ENCODE data around the gene SPAG6. TPM values are rescaled to one million over a fixed set of nuclear protein-coding genes. Genes with fewer than 3 reads are reported as not detected.
A peak's percentile ranks its signal among the peaks of the same experiment; 100 is the strongest.

SPAG6 gene
- total RNA-seq, 1 experiment from 2014 or later, result not detected

GRCh38 chr10:22436893-22437619 is 91.8 kb downstream of the SPAG6 start:
- peak overlapping the region; percentile 84 for H3K4me2 ChIP-seq
- no peaks in the 10 kb centered on the region for H3K9me2 ChIP-seq (ENCODE audit: insufficient read depth)
- ChIA-PET CTCF (interaction anchor here (0.8 to 1.5 kb wide), 2 partner anchors 99 to 130 kb away, joined by 4 to 11 read pairs; no protein-coding TSS in a partner anchor), POLR2A (ENCODE audit: unreplicated experiment) (interaction anchor here (0.6 kb wide), 2 partner anchors 77 to 379 kb away, joined by 3 to 5 read pairs; no protein-coding TSS in a partner anchor)
- TSS peak; percentile 59 for BruUV-seq (replicated peaks)
- no peaks in the 10 kb centered on the region for H3K27me3 ChIP-seq (ENCODE audit: insufficient read depth, low read depth)
- H4K20me1 ChIP-seq (ENCODE audit: insufficient read depth), result no peaks in the 10 kb centered on the region
- peak; percentile 61 to 62 for DNase-seq
- H3K4me1 ChIP-seq (replicated peaks; ENCODE audit: insufficient read depth), result peaks cover 37% of the 10 kb centered on the region
- TF ChIP-seq CTCF (conservative IDR thresholded peaks at IDR 0.05), result no peak
- no peak for TF ChIP-seq EZH2 (IDR thresholded peaks at IDR 0.05; ENCODE audit: low read depth)
- H3K4me3 ChIP-seq, result peak overlapping the region; percentile 82
- H3K27ac ChIP-seq, result peak overlapping the region; percentile 48
- H3F3A ChIP-seq (ENCODE audit: insufficient read depth, low read depth), result peaks cover 14% of the 10 kb centered on the region
- no peaks in the 10 kb centered on the region for H3K36me3 ChIP-seq (ENCODE audit: low read depth)
- intact Hi-C loops (cut with micrococcal nuclease; ENCODE audit: unreplicated experiment), result loop anchor here (1.0 to 10.0 kb wide), 2 partner anchors 10 to 912 kb away; partner anchors contain the start of gene SKIDA1
- no peaks in the 10 kb centered on the region for H3K79me2 ChIP-seq (ENCODE audit: low read depth)
- H3K9me3 ChIP-seq (ENCODE audit: insufficient read depth, low read depth), result no peaks in the 10 kb centered on the region
- peak overlapping the region; percentile 90 for H2AFZ ChIP-seq

GRCh38 chr10:22437620-22438588 is 92.6 kb downstream of the SPAG6 start:
- Histone ChIP-seq H3K4me1 (replicated peaks; ENCODE audit: insufficient read depth) (peaks cover 36% of the 10 kb centered on the region), H3K79me2 (ENCODE audit: low read depth) (no peaks in the 10 kb centered on the region), H3K4me2 (peak overlapping the region; percentile 84), H3K27me3 (ENCODE audit: insufficient read depth, low read depth) (no peaks in the 10 kb centered on the region), H2AFZ (peak overlapping the region; percentile 90), H3K9me3 (ENCODE audit: insufficient read depth, low read depth) (no peaks in the 10 kb centered on the region), H3K36me3 (ENCODE audit: low read depth) (no peaks in the 10 kb centered on the region), H3K4me3 (peak overlapping the region; percentile 82), H3F3A (ENCODE audit: insufficient read depth, low read depth) (peaks cover 14% of the 10 kb centered on the region), H4K20me1 (ENCODE audit: insufficient read depth) (no peaks in the 10 kb centered on the region), H3K9me2 (ENCODE audit: insufficient read depth) (no peaks in the 10 kb centered on the region), H3K27ac (peak overlapping the region; percentile 48)
- no TSS peak for BruUV-seq (replicated peaks)
- intact Hi-C loops (cut with micrococcal nuclease; ENCODE audit: unreplicated experiment), result loop anchor here (1.0 to 10.0 kb wide), 2 partner anchors 11 to 913 kb away; partner anchors contain the start of gene SKIDA1
- ChIA-PET CTCF (interaction anchor here (0.6 to 1.5 kb wide), 3 partner anchors 100 to 430 kb away, joined by 4 to 11 read pairs (median 6); no protein-coding TSS in a partner anchor), POLR2A (ENCODE audit: unreplicated experiment) (interaction anchor here (0.6 kb wide), 2 partner anchors 100 to 185 kb away, joined by 3 to 4 read pairs; no protein-coding TSS in a partner anchor)
- no peak for DNase-seq
- no peak for TF ChIP-seq EZH2 (IDR thresholded peaks at IDR 0.05; ENCODE audit: low read depth)
- TF ChIP-seq CTCF (conservative IDR thresholded peaks at IDR 0.05), result no peak

- no peaks in the 10 kb centered on the region for H3K9me3 ChIP-seq (ENCODE audit: insufficient read depth, low read depth)
- no peaks in the 10 kb centered on the region for H3K27me3 ChIP-seq (ENCODE audit: insufficient read depth, low read depth)
- no peaks in the 10 kb centered on the region for H3K9me2 ChIP-seq (ENCODE audit: insufficient read depth)
- peak overlapping the region; percentile 90 for H2AFZ ChIP-seq
- no peak for DNase-seq
- H3K79me2 ChIP-seq (ENCODE audit: low read depth), result no peaks in the 10 kb centered on the region
- POLR2A ChIA-PET (ENCODE audit: unreplicated experiment), result interaction anchor here (0.6 kb wide), 2 partner anchors 99 to 185 kb away, joined by 3 to 4 read pairs; no protein-coding TSS in a partner anchor
- no peak for TF ChIP-seq CTCF (conservative IDR thresholded peaks at IDR 0.05)
- TF ChIP-seq EZH2 (IDR thresholded peaks at IDR 0.05; ENCODE audit: low read depth), result no peak
- H3F3A ChIP-seq (ENCODE audit: insufficient read depth, low read depth), result peaks cover 14% of the 10 kb centered on the region
- H4K20me1 ChIP-seq (ENCODE audit: insufficient read depth), result no peaks in the 10 kb centered on the region
- H3K4me2 ChIP-seq, result peak overlapping the region; percentile 84
- intact Hi-C loops (cut with micrococcal nuclease; ENCODE audit: unreplicated experiment), result loop anchor here (10.0 kb wide), 1 partner anchor 914 kb away; the partner anchor contains the start of gene SKIDA1
- no peaks in the 10 kb centered on the region for H3K36me3 ChIP-seq (ENCODE audit: low read depth)
- no TSS peak for BruUV-seq (replicated peaks)
- peak overlapping the region; percentile 82; the same call in 1 of the 2 replicates for H3K4me3 ChIP-seq
- CTCF ChIA-PET, result no interaction called here
- H3K27ac ChIP-seq, result no peak overlapping the region
- peaks cover 28% of the 10 kb centered on the region for H3K4me1 ChIP-seq (replicated peaks; ENCODE audit: insufficient read depth)
Observed at GRCh38 chr10:22438711-22439110, 93.4 kb downstream of the SPAG6 start.
